Measurements from ENCODE around the gene FASTKD3.

DNA sequence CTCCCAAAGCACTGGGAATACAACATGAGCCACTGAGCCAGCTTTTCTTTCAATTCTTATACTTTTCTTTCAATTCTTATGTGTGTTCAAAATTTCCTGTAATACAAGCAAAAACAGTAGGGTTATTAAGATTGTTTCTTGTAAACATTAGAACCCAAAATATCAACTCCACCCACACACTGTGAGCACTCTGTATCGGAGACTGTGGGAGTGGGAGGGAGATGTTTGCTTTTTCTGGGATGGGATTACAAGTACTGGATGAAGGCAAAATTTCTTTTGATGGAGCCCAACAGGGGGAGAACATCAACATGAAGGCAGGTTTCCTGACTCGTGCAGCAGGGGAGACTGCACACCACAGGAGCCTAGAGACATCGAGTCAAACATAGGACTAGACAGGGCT is 13.2 kb downstream of the FASTKD3 start:
- TF ChIP-seq, protein P1, sequence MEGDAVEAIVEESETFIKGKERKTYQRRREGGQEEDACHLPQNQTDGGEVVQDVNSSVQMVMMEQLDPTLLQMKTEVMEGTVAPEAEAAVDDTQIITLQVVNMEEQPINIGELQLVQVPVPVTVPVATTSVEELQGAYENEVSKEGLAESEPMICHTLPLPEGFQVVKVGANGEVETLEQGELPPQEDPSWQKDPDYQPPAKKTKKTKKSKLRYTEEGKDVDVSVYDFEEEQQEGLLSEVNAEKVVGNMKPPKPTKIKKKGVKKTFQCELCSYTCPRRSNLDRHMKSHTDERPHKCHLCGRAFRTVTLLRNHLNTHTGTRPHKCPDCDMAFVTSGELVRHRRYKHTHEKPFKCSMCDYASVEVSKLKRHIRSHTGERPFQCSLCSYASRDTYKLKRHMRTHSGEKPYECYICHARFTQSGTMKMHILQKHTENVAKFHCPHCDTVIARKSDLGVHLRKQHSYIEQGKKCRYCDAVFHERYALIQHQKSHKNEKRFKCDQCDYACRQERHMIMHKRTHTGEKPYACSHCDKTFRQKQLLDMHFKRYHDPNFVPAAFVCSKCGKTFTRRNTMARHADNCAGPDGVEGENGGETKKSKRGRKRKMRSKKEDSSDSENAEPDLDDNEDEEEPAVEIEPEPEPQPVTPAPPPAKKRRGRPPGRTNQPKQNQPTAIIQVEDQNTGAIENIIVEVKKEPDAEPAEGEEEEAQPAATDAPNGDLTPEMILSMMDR (IDR thresholded peaks at IDR 0.05) = no peak
- TF ChIP-seq EP300 (IDR thresholded peaks at IDR 0.05) = no peak
